ENCODE measurements around the gene KCNIP3. TPM values are rescaled to one million over a fixed set of nuclear protein-coding genes. Genes with fewer than 3 reads are reported as not detected.
A peak's percentile ranks its signal among the peaks of the same experiment; 100 is the strongest.

KCNIP3 gene
- polyA plus RNA-seq, 1 donor from 2014 or later: not detected

DNA sequence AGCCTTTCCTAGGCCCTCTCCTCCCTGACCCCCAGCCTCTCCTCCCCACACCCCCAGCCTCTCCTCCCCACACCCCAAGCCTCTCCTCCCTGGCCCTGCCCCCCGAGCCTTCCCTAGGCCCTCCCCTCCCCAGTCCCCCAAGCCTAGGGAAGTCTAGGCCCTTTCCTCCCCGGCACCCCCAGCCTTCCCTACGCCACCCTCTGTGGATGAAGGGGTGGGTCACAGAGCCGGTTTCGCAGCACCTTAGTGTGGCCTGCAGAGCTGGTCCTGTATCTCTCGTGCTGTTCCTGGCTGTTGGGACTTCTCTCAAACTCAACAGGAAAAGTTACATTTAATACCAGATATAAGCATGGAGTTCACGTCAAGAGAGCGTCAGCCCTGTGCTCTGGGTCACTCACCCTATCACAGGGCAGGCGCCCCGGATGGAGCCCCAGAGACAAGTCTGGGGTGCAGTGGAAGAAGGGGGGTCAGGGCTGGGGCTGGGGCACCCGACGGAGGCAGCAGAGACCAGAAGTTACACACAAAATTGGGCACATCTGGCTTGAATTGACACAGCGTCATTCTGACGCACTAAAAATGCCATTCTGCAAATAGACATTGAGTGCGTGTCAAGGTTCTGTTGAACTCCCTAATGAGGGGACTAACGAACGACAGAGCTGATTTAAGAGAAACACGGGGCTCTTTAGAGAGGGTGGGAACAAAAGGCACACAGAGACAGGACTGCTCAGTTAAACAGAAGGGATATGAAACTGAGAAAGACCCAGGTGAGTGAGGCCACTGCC is 24.0 kb downstream of the KCNIP3 start:
- no peak overlapping the region for H3K27ac Mint-ChIP-seq
- H3K36me3 Mint-ChIP-seq: no peaks in the 10 kb centered on the region

GRCh38 chr2:95323347-95324155 is 26.4 kb downstream of the KCNIP3 start:
- Mint-ChIP-seq H3K9me3 (peaks cover 0 to 5% (median 3%) of the 10 kb centered on the region in 3 donors), H3K4me1 (no peaks in the 10 kb centered on the region), H3K27me3 (peaks cover 2% of the 10 kb centered on the region), H3K27ac (no peak overlapping the region), H3K4me3 (no peak overlapping the region), H3K36me3 (no peaks in the 10 kb centered on the region)

More for the DNA sequence above, 24.0 kb downstream of the KCNIP3 start:
- H3K4me3 Mint-ChIP-seq: no peak overlapping the region
- no peaks in the 10 kb centered on the region for H3K4me1 Mint-ChIP-seq
- H3K9me3 Mint-ChIP-seq: peaks cover 0 to 5% (median 3%) of the 10 kb centered on the region in 3 donors
- peaks cover 5% of the 10 kb centered on the region for H3K27me3 Mint-ChIP-seq

DNA sequence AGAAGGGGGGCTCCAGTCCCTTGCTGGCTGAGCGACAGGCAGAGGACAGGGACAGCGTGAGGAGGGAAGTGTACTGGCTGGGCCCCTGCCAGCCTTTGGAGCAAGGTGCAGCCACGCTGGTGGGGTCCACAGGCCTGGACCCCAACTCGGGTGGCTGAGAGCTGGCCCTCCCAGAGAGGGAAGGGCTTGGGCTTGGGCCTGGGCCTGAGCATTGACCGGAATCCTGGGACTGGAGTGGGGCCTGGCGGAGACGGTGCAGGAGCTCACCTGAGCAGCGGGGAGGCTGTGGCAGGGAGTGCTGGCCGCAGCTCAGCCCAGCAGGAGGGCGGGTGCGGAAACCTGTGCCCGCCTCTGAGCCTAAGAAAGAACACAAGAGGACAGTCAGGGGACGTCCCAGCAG is 27.9 kb downstream of the KCNIP3 start:
- no peak overlapping the region for H3K4me3 Mint-ChIP-seq
- H3K27me3 Mint-ChIP-seq: no peaks in the 10 kb centered on the region
- no peaks in the 10 kb centered on the region for H3K4me1 Mint-ChIP-seq

DNA sequence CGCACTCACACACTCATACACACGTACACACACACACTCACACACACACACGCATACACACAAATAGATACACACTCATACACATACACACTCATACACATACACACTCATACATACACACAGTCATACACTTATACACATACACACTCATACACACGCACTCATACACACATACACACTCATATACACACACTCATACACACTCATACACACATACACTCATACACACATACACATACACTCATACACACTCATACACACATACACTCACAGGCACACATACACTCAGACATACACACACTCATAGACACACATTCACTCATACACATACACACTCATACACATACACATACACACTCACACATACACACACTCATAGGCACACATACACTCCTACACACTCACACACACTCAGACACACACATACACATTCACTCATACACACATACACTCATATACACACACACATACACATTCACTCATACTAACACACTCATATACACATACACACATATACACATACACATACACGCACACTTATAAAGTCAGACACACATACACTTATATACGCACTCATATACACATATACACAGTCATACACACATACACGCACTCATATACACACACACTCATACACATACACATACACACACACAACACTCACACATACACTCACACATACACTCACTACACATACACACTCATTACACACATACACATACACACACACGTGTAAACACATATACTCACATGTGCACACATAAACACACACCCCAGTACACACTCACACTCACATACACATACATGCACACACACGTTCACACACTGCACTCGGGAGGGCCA is 28.7 kb downstream of the KCNIP3 start:
- Mint-ChIP-seq H3K36me3 (no peaks in the 10 kb centered on the region), H3K27me3 (no peaks in the 10 kb centered on the region)

More for the DNA sequence above, 27.9 kb downstream of the KCNIP3 start:
- Mint-ChIP-seq H3K9me3 (peaks cover 0 to 5% (median 3%) of the 10 kb centered on the region in 3 donors), H3K27ac (no peak overlapping the region), H3K36me3 (no peaks in the 10 kb centered on the region)

GRCh38 chr2:95326433-95327140 is 29.4 kb downstream of the KCNIP3 start:
- H3K4me3 Mint-ChIP-seq: no peak overlapping the region
- peaks cover 0 to 5% (median 3%) of the 10 kb centered on the region in 3 donors for H3K9me3 Mint-ChIP-seq
- no peaks in the 10 kb centered on the region for H3K27me3 Mint-ChIP-seq
- H3K27ac Mint-ChIP-seq: no peak overlapping the region
- no peaks in the 10 kb centered on the region for H3K36me3 Mint-ChIP-seq
- no peaks in the 10 kb centered on the region for H3K4me1 Mint-ChIP-seq

More for the DNA sequence above, 28.7 kb downstream of the KCNIP3 start:
- Mint-ChIP-seq H3K9me3 (peaks cover 0 to 5% (median 3%) of the 10 kb centered on the region in 3 donors), H3K4me3 (no peak overlapping the region), H3K4me1 (no peaks in the 10 kb centered on the region), H3K27ac (no peak overlapping the region)

GRCh38 chr2:95327861-95328260 is 30.7 kb downstream of the KCNIP3 start:
- Mint-ChIP-seq H3K36me3 (no peaks in the 10 kb centered on the region), H3K27ac (no peak overlapping the region), H3K27me3 (peaks cover 4% of the 10 kb centered on the region), H3K9me3 (peaks cover 0 to 5% (median 3%) of the 10 kb centered on the region in 3 donors), H3K4me1 (no peaks in the 10 kb centered on the region), H3K4me3 (no peak overlapping the region)

DNA sequence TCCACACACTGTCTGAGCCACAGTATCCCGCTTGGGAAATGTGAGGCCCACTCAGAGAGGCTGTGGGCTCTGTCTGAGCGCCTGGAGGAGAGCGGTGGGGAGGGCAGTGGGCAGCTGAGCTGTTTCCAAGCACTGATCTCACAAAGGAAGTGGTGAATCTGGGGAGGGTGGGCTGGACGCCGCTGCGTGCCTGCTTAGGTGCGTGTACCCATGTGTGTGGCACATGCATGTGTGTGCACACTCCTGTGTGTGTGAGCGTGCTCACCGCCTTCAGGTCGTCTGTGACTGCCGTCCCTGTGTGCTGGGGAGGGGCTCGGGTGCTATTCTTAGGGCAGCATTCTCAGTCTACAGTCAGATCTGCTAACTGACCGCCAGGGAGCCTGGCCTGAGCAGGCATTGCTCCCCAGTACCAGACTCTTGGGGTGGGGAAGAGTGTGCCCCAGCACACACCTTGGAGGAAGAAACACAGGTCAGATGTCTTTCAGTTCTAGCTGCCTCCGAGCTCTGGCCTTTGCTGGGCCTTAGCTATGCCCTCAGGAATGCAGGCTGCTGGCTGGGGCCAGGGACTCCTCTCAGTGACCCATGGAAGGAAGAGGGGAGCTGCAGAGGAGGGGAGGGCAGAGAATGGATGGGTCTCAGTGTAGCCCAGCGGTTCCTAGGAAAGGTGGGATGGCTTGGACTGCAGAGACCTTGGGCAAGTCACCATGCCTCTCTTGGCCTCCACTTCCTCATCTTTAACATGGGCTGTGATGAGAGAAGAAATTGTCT is 31.4 kb downstream of the KCNIP3 start:
- H3K9me3 Mint-ChIP-seq: peaks cover 0 to 5% (median 3%) of the 10 kb centered on the region in 3 donors
- no peaks in the 10 kb centered on the region for H3K36me3 Mint-ChIP-seq
- H3K4me3 Mint-ChIP-seq: no peak overlapping the region
- no peak overlapping the region for H3K27ac Mint-ChIP-seq
- H3K4me1 Mint-ChIP-seq: no peaks in the 10 kb centered on the region
- H3K27me3 Mint-ChIP-seq: peaks cover 4% of the 10 kb centered on the region

- Mint-ChIP-seq H3K27ac (no peak overlapping the region), H3K36me3 (no peaks in the 10 kb centered on the region), H3K9me3 (peaks cover 0 to 5% (median 3%) of the 10 kb centered on the region in 3 donors), H3K27me3 (peaks cover 4% of the 10 kb centered on the region), H3K4me1 (no peaks in the 10 kb centered on the region), H3K4me3 (no peak overlapping the region)
These were observed 32.3 kb downstream of the KCNIP3 start for GRCh38 chr2:95329401-95329800.

- no peaks in the 10 kb centered on the region for H3K36me3 Mint-ChIP-seq
- H3K27me3 Mint-ChIP-seq: peaks cover 4% of the 10 kb centered on the region
- H3K9me3 Mint-ChIP-seq: peaks cover 0 to 5% (median 3%) of the 10 kb centered on the region in 3 donors
- H3K4me1 Mint-ChIP-seq: no peaks in the 10 kb centered on the region
- no peak overlapping the region for H3K27ac Mint-ChIP-seq
- H3K4me3 Mint-ChIP-seq: no peak overlapping the region
These were observed 33.0 kb downstream of the KCNIP3 start for GRCh38 chr2:95329891-95330793.

DNA sequence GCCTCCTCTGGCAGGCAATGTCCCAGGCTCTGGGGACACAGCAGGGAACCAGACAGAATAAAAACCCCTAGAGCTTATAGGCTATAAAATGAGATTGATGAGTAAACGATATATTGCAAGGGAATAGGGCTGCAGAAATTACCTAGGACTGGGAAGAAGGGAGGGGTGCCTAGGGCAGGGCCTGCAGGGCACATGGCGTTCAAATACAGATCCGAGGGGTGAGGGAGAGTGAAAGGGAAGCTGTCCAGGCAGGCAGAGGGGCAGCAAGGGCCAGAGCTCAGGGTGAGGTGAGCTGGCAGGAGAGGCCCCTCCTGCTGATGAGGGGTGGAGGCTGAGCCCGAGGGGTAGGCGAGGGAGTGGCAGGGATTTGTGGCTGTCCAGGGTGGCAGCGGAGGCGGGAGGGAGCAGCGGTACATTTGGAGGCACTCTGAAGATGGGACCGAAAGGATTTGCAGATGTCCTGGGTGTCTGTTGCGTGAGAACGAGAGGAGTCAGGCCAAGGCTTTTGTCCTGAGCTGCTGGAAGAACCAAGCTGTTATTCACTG is 33.7 kb downstream of the KCNIP3 start:
- H3K27me3 Mint-ChIP-seq: peaks cover 4% of the 10 kb centered on the region
- H3K4me1 Mint-ChIP-seq: no peaks in the 10 kb centered on the region
- no peak overlapping the region for H3K4me3 Mint-ChIP-seq
- H3K27ac Mint-ChIP-seq: no peak overlapping the region
- H3K36me3 Mint-ChIP-seq: no peaks in the 10 kb centered on the region
- peaks cover 0 to under 1% (median 0%) of the 10 kb centered on the region in 3 donors for H3K9me3 Mint-ChIP-seq

GRCh38 chr2:95331606-95332005 is 34.5 kb downstream of the KCNIP3 start:
- Mint-ChIP-seq H3K4me1 (no peaks in the 10 kb centered on the region), H3K36me3 (no peaks in the 10 kb centered on the region)

GRCh38 chr2:95332036-95332435 is 34.9 kb downstream of the KCNIP3 start:
- Mint-ChIP-seq H3K36me3 (no peaks in the 10 kb centered on the region), H3K27me3 (peaks cover 5% of the 10 kb centered on the region)

More at GRCh38 chr2:95331606-95332005, 34.5 kb downstream of the KCNIP3 start:
- H3K4me3 Mint-ChIP-seq: no peak overlapping the region
- H3K27ac Mint-ChIP-seq: no peak overlapping the region
- peaks cover 5% of the 10 kb centered on the region for H3K27me3 Mint-ChIP-seq
- H3K9me3 Mint-ChIP-seq: no peaks in the 10 kb centered on the region

GRCh38 chr2:95333056-95333455 is 35.9 kb downstream of the KCNIP3 start:
- peaks cover 7% of the 10 kb centered on the region for H3K27me3 Mint-ChIP-seq
- H3K4me1 Mint-ChIP-seq: no peaks in the 10 kb centered on the region
- H3K4me3 Mint-ChIP-seq: no peak overlapping the region
- no peaks in the 10 kb centered on the region for H3K36me3 Mint-ChIP-seq
- no peak overlapping the region for H3K27ac Mint-ChIP-seq
- H3K9me3 Mint-ChIP-seq: no peaks in the 10 kb centered on the region

More at GRCh38 chr2:95332036-95332435, 34.9 kb downstream of the KCNIP3 start:
- no peaks in the 10 kb centered on the region for H3K9me3 Mint-ChIP-seq
- H3K4me3 Mint-ChIP-seq: peak overlapping the region in 1 of 4 donors; percentile 57
- H3K27ac Mint-ChIP-seq: no peak overlapping the region
- no peaks in the 10 kb centered on the region for H3K4me1 Mint-ChIP-seq
